Measurements from ENCODE around the gene PLIN1. TPM values are rescaled to one million over a fixed set of nuclear protein-coding genes. Genes with fewer than 3 reads are reported as not detected.

PLIN1 gene
- total and polyA plus RNA-seq, 10 of the 15 experiments (the other 5 are each of a cell fraction or from before 2014, with no cell fraction given), result 0.05 to 0.13 (median 0.09) TPM; not detected in 6

- H3K36me3 ChIP-seq (ENCODE audit: control insufficient read depth in 2 of 2, insufficient read depth in 2 of 2, low read length in 1 of 2), result peaks cover 18 to 23% of the 10 kb centered on the region in 2 experiments
- H3K9me3 ChIP-seq (replicated peaks; ENCODE audit: control insufficient read depth, insufficient read depth, low read length), result peaks cover 2% of the 10 kb centered on the region
- ChIA-PET SMC1A (ENCODE audit: uncharacterized antibody, unreplicated experiment) (interaction anchor here (1.2 kb wide), 1 partner anchor 9 kb away, joined by 3 read pairs; no protein-coding TSS in a partner anchor), POLR2A (no interaction called here), RAD21 (ENCODE audit: unreplicated experiment) (no interaction called here), CTCF (no interaction called here)
- H2AFZ ChIP-seq (ENCODE audit: control insufficient read depth, low read depth, low read length), result no peak overlapping the region
- no peak overlapping the region for H3K9ac ChIP-seq (ENCODE audit: control insufficient read depth, insufficient read depth, low read length)
- intact Hi-C loops (cut with micrococcal nuclease; ENCODE audit: unreplicated experiment), result no loop called here
- no peak overlapping the region for H3K27ac ChIP-seq (ENCODE audit: control insufficient read depth, insufficient read depth)
- no peak overlapping the region for H3K4me2 ChIP-seq (ENCODE audit: control insufficient read depth, insufficient read depth)
- H4K20me1 ChIP-seq (ENCODE audit: control insufficient read depth, insufficient read depth), result no peaks in the 10 kb centered on the region
- in situ Hi-C loops (cut with MboI), result no loop called here
- TF ChIP-seq NR2C2 (IDR thresholded peaks at IDR 0.05; ENCODE audit: borderline replicate concordance, control insufficient read depth, insufficient read length, low read depth) (no peak), SMC3 (IDR thresholded peaks at IDR 0.05; ENCODE audit: borderline replicate concordance, low read length) (no peak), E4F1 (IDR thresholded peaks at IDR 0.05; ENCODE audit: borderline replicate concordance, partially characterized antibody) (no peak), ATF3 (IDR thresholded peaks at IDR 0.05; ENCODE audit: borderline replicate concordance, extremely low read depth, low read depth, low read length) (no peak), IKZF2 (IDR thresholded peaks at IDR 0.05) (no peak), EGR1 (IDR thresholded peaks at IDR 0.05; ENCODE audit: borderline replicate concordance in 1 of 2, low read depth in 2 of 2, low read length in 2 of 2) (no peak), CHD1 (IDR thresholded peaks at IDR 0.05; ENCODE audit: low read depth, low read length) (no peak), CTCF (IDR thresholded peaks at IDR 0.05 in 2 of 3, conservative IDR thresholded peaks at IDR 0.05 in 1 of 3; ENCODE audit: control insufficient read depth in 2 of 3, extremely low read depth in 1 of 3, insufficient read depth in 1 of 3, low read depth in 3 of 3, low read length in 3 of 3) (no peak)
- H3K4me3 ChIP-seq, result no peak overlapping the region
- FAIRE-seq, result no peak
- ATAC-seq, result no peak
- WGBS (ENCODE audit: insufficient coverage, insufficient replicate concordance, low lambda C conversion rate, missing lambda C conversion rate), result 97% methylated on average over 4 of the region's 4 CpGs
- no peaks in the 10 kb centered on the region for H3K79me2 ChIP-seq (ENCODE audit: control insufficient read depth, insufficient read depth, low read length)
- BruUV-seq (replicated peaks), result no TSS peak
- H3K4me1 ChIP-seq (ENCODE audit: control insufficient read depth, insufficient read depth, low read length), result no peaks in the 10 kb centered on the region
- DNase-seq (ENCODE audit: low read depth, low spot score), result no peak
- H3K27me3 ChIP-seq (replicated peaks in 1 of 2; ENCODE audit: control insufficient read depth in 2 of 2, insufficient read depth in 2 of 2, low read length in 1 of 2), result no peaks in the 10 kb centered on the region
Measured at GRCh38 chr15:89616228-89616627, 62.9 kb downstream of the PLIN1 start.
